GM10266 (cell line): Measurements from ENCODE around the gene FARP2.

ENCODE experiments used
- DNase-seq: peaks from one replicate; pipeline ENCODE4 v3.0.0; 2012; ENCODE audit errors: extremely low spot score
- CTCF ChIP-seq: IDR thresholded peaks from 2 replicates; pipeline ENCODE4 v1.5.1; 2012; ENCODE audit warnings: mild to moderate bottlenecking, low read depth; ENCODE audit not compliant: control insufficient read depth, insufficient read depth; ENCODE audit errors: missing control alignments

Gene FARP2

GRCh38 chr2:241467777-241468475 is 111.8 kb downstream of the FARP2 start:
- TF ChIP-seq CTCF, result no peak
- DNase-seq, result no peak

GRCh38 chr2:241468476-241468781 is 112.3 kb downstream of the FARP2 start:
- no peak for DNase-seq
- no peak for TF ChIP-seq CTCF

- no peak for TF ChIP-seq CTCF
- DNase-seq, result no peak
Measured at GRCh38 chr2:241469746-241470145, 113.7 kb downstream of the FARP2 start.

- no peak for DNase-seq
- TF ChIP-seq CTCF, result no peak
Measured at GRCh38 chr2:241473399-241473798, 117.3 kb downstream of the FARP2 start.

GRCh38 chr2:241475267-241475666 is 119.2 kb downstream of the FARP2 start:
- DNase-seq, result no peak
- TF ChIP-seq CTCF, result no peak

DNA sequence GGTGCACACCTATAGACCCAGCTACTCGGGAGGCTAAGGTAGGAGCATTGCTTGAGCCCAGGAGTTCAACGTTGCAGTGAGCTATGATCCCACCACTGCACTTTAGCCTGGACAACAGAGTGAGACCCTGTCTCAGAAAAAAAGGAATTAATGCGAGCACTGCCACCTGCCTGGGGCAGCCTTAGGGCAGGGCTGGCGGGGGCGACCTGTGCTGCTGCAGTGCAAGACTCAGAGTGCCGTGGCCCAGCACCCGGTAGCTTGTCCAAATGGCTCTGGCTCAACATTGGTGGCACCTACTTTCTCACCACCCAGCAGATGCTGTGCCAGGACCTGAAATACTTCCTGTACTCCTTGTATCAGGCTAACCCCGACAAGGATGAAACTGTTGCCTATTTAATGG is 122.1 kb downstream of the FARP2 start:
- no peak for DNase-seq
- no peak for TF ChIP-seq CTCF

DNA sequence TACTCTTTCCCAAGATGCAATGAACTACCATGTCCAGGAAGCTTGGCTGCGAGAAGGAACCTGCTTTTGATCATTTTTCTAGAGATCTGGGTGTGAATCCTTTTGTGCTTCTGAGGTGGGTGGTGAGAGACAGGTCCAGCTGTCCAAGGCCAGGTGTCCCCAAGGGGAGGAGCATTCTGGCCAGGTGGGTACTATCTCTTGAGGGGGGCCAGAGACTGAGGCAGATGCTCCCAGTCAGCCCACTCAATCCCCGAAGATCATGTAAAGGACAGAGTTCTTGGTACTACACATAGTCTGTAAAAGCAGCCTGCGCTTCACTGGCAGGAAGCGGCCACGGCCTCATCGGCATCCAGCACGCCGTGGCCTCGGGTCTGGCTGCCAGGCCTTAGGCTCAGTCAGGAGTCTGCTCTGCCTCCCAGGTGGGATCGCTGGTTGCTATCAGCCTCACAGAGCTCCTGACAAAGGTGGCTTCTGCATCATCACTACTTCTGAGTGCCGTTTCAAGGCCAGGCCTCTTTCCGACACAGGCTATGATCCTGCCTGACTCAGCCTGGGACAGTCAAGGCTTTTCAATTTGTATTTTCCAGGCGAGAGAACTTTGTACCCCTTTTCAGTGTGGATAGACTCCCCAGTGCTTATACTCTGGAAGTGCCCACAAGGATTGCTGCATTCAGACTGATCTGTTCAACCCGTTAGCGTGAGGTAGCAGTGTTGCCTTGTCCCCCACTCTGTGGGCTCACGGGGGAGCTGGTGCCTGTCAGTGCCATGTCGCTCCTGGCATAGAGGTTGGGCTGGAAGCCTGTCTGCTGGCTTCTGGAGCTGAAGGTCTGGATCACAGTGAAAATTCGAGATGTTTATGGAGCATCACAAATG is 123.2 kb downstream of the FARP2 start:
- TF ChIP-seq CTCF, result no peak
- DNase-seq, result no peak
